Large intestine (tissue), 3 donors: Measurements from ENCODE around the gene MOK. TPM values are rescaled to one million over a fixed set of nuclear protein-coding genes. Genes with fewer than 3 reads are reported as not detected.
"Not testable (repeated sequence)": the region's sequence is repeated elsewhere in the genome, so short reads cannot be mapped to it uniquely, and the experiment has no call there.

ENCODE experiments used
- DNase-seq, 2 donors: peaks; one replicate each; pipeline versions ENCODE4 v3.0.0 to v3.0.0-alpha.2; 2013
- H3K27ac ChIP-seq: one replicate; pipeline ENCODE4 v1.5.1; 2013; ENCODE audit warnings: low read length
- H3K27me3 ChIP-seq: 2 replicates; pipeline ENCODE4 v1.6.1; 2013; ENCODE audit warnings: low read length; ENCODE audit not compliant: control insufficient read depth, insufficient read depth
- H3K36me3 ChIP-seq: 2 replicates; pipeline ENCODE4 v1.6.1; 2013; ENCODE audit warnings: low read length; ENCODE audit not compliant: control insufficient read depth, insufficient read depth
- H3K4me1 ChIP-seq: one replicate; pipeline ENCODE4 v1.6.1; 2013; ENCODE audit warnings: low read length; ENCODE audit not compliant: control insufficient read depth, insufficient read depth
- H3K4me3 ChIP-seq: one replicate; pipeline ENCODE4 v1.5.1; 2013; ENCODE audit warnings: low read length
- H3K9me3 ChIP-seq: one replicate; pipeline ENCODE4 v1.6.1; 2013; ENCODE audit warnings: mild to moderate bottlenecking, low read depth, low read length, moderate library complexity; ENCODE audit not compliant: control insufficient read depth
- WGBS: methylation state at CpG from one replicate; pipeline ENCODE4 v1.1.5; 2013; ENCODE audit warnings: low lambda C conversion rate; ENCODE audit not compliant: insufficient coverage; 5-methylcytosine and 5-hydroxymethylcytosine counted together
- polyA plus RNA-seq: library from polyadenylated mRNA; unstranded; fragments of 120-200 nt; gene quantifications from one replicate; pipeline ENCODE4 v1.2.1, GENCODE V29; 2013

MOK gene
- polyA plus RNA-seq, 1 donor = 16.5 TPM

GRCh38 chr14:102342238-102342637 lies 37.3 kb upstream of the MOK start:
- no peak overlapping the region for H3K27ac ChIP-seq
- no CpG with 5 or more reads among the region's 5 CpGs for WGBS
- H3K36me3 ChIP-seq = peaks cover 61% of the 10 kb centered on the region
- H3K4me1 ChIP-seq = no peaks in the 10 kb centered on the region
- H3K4me3 ChIP-seq = no peak overlapping the region
- DNase-seq = no peak
- no peaks in the 10 kb centered on the region for H3K27me3 ChIP-seq
- H3K9me3 ChIP-seq = no peaks in the 10 kb centered on the region

- H3K4me1 ChIP-seq = no peaks in the 10 kb centered on the region
- no peak for DNase-seq
- H3K4me3 ChIP-seq = no peak overlapping the region
- no peaks in the 10 kb centered on the region for H3K27me3 ChIP-seq
- H3K36me3 ChIP-seq = peaks cover 59% of the 10 kb centered on the region
- H3K9me3 ChIP-seq = no peaks in the 10 kb centered on the region
- no CpG with 5 or more reads among the region's 8 CpGs for WGBS
- H3K27ac ChIP-seq = no peak overlapping the region
These were observed 36.6 kb upstream of the MOK start for GRCh38 chr14:102341566-102341965.

GRCh38 chr14:102338724-102339123 lies 33.8 kb upstream of the MOK start:
- no CpG with 5 or more reads among the region's 9 CpGs for WGBS
- Histone ChIP-seq H3K9me3 (no peaks in the 10 kb centered on the region), H3K27ac (no peak overlapping the region), H3K27me3 (no peaks in the 10 kb centered on the region), H3K4me3 (no peak overlapping the region), H3K36me3 (peaks cover 58% of the 10 kb centered on the region), H3K4me1 (no peaks in the 10 kb centered on the region)
- DNase-seq = no peak

- H3K9me3 ChIP-seq = no peaks in the 10 kb centered on the region
- no peak overlapping the region for H3K4me3 ChIP-seq
- DNase-seq = no peak
- H3K27ac ChIP-seq = no peak overlapping the region
- H3K4me1 ChIP-seq = no peaks in the 10 kb centered on the region
- H3K27me3 ChIP-seq = no peaks in the 10 kb centered on the region
- H3K36me3 ChIP-seq = peaks cover 49% of the 10 kb centered on the region
- WGBS = no CpG with 5 or more reads among the region's 7 CpGs
These were observed 30.2 kb upstream of the MOK start for GRCh38 chr14:102335163-102335562.

- Histone ChIP-seq H3K36me3 (peaks cover 46% of the 10 kb centered on the region), H3K27ac (no peak overlapping the region)
These were observed 29.1 kb upstream of the MOK start for GRCh38 chr14:102333795-102334705.

GRCh38 chr14:102333390-102333789 lies 28.4 kb upstream of the MOK start:
- no peaks in the 10 kb centered on the region for H3K4me1 ChIP-seq
- no peaks in the 10 kb centered on the region for H3K27me3 ChIP-seq
- DNase-seq = no peak
- peaks cover 40% of the 10 kb centered on the region for H3K36me3 ChIP-seq
- H3K9me3 ChIP-seq = no peaks in the 10 kb centered on the region
- 90% methylated on average over 3 of the region's 7 CpGs for WGBS
- no peak overlapping the region for H3K27ac ChIP-seq
- no peak overlapping the region for H3K4me3 ChIP-seq

More at GRCh38 chr14:102333795-102334705, 29.1 kb upstream of the MOK start:
- Histone ChIP-seq H3K4me3 (no peak overlapping the region), H3K27me3 (no peaks in the 10 kb centered on the region), H3K9me3 (no peaks in the 10 kb centered on the region), H3K4me1 (no peaks in the 10 kb centered on the region)
- WGBS = 100% methylated on average over 2 of the region's 13 CpGs
- no peak for DNase-seq

- no peak overlapping the region for H3K27ac ChIP-seq
- 100% methylated on average over 1 of the region's 8 CpGs for WGBS
- no peaks in the 10 kb centered on the region for H3K4me1 ChIP-seq
These were observed 25.8 kb upstream of the MOK start for GRCh38 chr14:102330806-102331205.

GRCh38 chr14:102329381-102329780 lies 24.4 kb upstream of the MOK start:
- no CpG with 5 or more reads among the region's 6 CpGs for WGBS
- H3K27me3 ChIP-seq, H3K4me1 ChIP-seq, H3K9me3 ChIP-seq, H3K4me3 ChIP-seq, H3K27ac ChIP-seq, DNase-seq: not testable (repeated sequence)
- peaks cover 28% of the 10 kb centered on the region for H3K36me3 ChIP-seq

More at GRCh38 chr14:102330806-102331205, 25.8 kb upstream of the MOK start:
- no peaks in the 10 kb centered on the region for H3K9me3 ChIP-seq
- H3K36me3 ChIP-seq = peaks cover 40% of the 10 kb centered on the region
- no peak for DNase-seq
- H3K27me3 ChIP-seq = no peaks in the 10 kb centered on the region
- H3K4me3 ChIP-seq = no peak overlapping the region

- H3K27ac ChIP-seq = no peak overlapping the region
- no peaks in the 10 kb centered on the region for H3K27me3 ChIP-seq
- H3K36me3 ChIP-seq = peaks cover 13% of the 10 kb centered on the region
- peaks cover 20% of the 10 kb centered on the region for H3K4me1 ChIP-seq
- H3K9me3 ChIP-seq = no peaks in the 10 kb centered on the region
- H3K4me3 ChIP-seq = no peak overlapping the region
- DNase-seq = no peak
- WGBS = no CpG with 5 or more reads among the region's 14 CpGs
These were observed 21.6 kb upstream of the MOK start for GRCh38 chr14:102326583-102326982.

- no peaks in the 10 kb centered on the region for H3K27me3 ChIP-seq
- no peaks in the 10 kb centered on the region for H3K9me3 ChIP-seq
- no peak for DNase-seq
- no peak overlapping the region for H3K27ac ChIP-seq
- H3K4me1 ChIP-seq = peaks cover 27% of the 10 kb centered on the region
- peaks cover 11% of the 10 kb centered on the region for H3K36me3 ChIP-seq
- H3K4me3 ChIP-seq = no peak overlapping the region
- WGBS = no CpG with 5 or more reads among the region's 9 CpGs
These were observed 20.9 kb upstream of the MOK start for GRCh38 chr14:102325791-102326345.
